ENCODE measurements around the gene MT4.

GRCh38 chr16:56538331-56538730 lies 26.5 kb upstream of the MT4 start:
- TF ChIP-seq CTCF (IDR thresholded peaks at IDR 0.05) (no peak), GRHL2 (CRISPR knock-in tag; IDR thresholded peaks at IDR 0.05; ENCODE audit: insufficient replicate concordance, severe bottlenecking) (no peak), ATF3 (CRISPR knock-in tag; conservative IDR thresholded peaks at IDR 0.05) (no peak), CREM (CRISPR knock-in tag; IDR thresholded peaks at IDR 0.05) (no peak), JUN (CRISPR knock-in tag; IDR thresholded peaks at IDR 0.05) (no peak)
- TF ChIP-seq, protein P1, sequence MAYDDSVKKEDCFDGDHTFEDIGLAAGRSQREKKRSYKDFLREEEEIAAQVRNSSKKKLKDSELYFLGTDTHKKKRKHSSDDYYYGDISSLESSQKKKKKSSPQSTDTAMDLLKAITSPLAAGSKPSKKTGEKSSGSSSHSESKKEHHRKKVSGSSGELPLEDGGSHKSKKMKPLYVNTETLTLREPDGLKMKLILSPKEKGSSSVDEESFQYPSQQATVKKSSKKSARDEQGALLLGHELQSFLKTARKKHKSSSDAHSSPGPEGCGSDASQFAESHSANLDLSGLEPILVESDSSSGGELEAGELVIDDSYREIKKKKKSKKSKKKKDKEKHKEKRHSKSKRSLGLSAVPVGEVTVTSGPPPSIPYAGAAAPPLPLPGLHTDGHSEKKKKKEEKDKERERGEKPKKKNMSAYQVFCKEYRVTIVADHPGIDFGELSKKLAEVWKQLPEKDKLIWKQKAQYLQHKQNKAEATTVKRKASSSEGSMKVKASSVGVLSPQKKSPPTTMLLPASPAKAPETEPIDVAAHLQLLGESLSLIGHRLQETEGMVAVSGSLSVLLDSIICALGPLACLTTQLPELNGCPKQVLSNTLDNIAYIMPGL (CRISPR knock-in tag; IDR thresholded peaks at IDR 0.05), result no peak
- TF ChIP-seq, protein P2, sequence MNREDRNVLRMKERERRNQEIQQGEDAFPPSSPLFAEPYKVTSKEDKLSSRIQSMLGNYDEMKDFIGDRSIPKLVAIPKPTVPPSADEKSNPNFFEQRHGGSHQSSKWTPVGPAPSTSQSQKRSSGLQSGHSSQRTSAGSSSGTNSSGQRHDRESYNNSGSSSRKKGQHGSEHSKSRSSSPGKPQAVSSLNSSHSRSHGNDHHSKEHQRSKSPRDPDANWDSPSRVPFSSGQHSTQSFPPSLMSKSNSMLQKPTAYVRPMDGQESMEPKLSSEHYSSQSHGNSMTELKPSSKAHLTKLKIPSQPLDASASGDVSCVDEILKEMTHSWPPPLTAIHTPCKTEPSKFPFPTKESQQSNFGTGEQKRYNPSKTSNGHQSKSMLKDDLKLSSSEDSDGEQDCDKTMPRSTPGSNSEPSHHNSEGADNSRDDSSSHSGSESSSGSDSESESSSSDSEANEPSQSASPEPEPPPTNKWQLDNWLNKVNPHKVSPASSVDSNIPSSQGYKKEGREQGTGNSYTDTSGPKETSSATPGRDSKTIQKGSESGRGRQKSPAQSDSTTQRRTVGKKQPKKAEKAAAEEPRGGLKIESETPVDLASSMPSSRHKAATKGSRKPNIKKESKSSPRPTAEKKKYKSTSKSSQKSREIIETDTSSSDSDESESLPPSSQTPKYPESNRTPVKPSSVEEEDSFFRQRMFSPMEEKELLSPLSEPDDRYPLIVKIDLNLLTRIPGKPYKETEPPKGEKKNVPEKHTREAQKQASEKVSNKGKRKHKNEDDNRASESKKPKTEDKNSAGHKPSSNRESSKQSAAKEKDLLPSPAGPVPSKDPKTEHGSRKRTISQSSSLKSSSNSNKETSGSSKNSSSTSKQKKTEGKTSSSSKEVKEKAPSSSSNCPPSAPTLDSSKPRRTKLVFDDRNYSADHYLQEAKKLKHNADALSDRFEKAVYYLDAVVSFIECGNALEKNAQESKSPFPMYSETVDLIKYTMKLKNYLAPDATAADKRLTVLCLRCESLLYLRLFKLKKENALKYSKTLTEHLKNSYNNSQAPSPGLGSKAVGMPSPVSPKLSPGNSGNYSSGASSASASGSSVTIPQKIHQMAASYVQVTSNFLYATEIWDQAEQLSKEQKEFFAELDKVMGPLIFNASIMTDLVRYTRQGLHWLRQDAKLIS (CRISPR knock-in tag; IDR thresholded peaks at IDR 0.05; ENCODE audit: borderline replicate concordance), result no peak

Data from WTC11 (cell line).